Uterus (tissue), 4 donors: ENCODE measurements around the gene NEK6. TPM values are rescaled to one million over a fixed set of nuclear protein-coding genes. Genes with fewer than 3 reads are reported as not detected.

Experiments
- DNase-seq, 2 donors: peaks; one replicate each; pipeline ENCODE4 v3.0.0-alpha.2; 2019 to 2020
- H3K27ac ChIP-seq, 2 donors: fragments of 200-600 bp; sonication (generic); 1 replicate in 1 of 2; 2 replicates in 1 of 2; pipeline ENCODE4 v1.5.1; 2016 to 2018
- H3K27me3 ChIP-seq, 2 donors: fragments of 200-600 bp; sonication (generic); one replicate each; pipeline ENCODE4 v1.5.1; 2018 to 2019; ENCODE audit warnings: control low read depth in 1 of 2
- H3K36me3 ChIP-seq, 2 donors: fragments of 200-600 bp; sonication (generic); one replicate each; pipeline ENCODE4 v1.5.1; 2019; ENCODE audit warnings: control low read depth in 1 of 2
- H3K4me1 ChIP-seq, 2 donors: fragments of 200-600 bp; sonication (generic); one replicate each; pipeline ENCODE4 v1.5.1; 2018 to 2019; ENCODE audit warnings: control low read depth in 1 of 2
- H3K4me3 ChIP-seq, 2 donors: fragments of 200-600 bp; sonication (generic); 1 replicate in 1 of 2; 2 replicates in 1 of 2; pipeline ENCODE4 v1.5.1; 2018 to 2019; ENCODE audit warnings: mild to moderate bottlenecking in 1 of 2
- H3K9me3 ChIP-seq, 2 donors: fragments of 200-600 bp; sonication (generic); one replicate each; pipeline ENCODE4 v1.5.1; 2019; ENCODE audit warnings: control low read depth in 1 of 2
- CTCF ChIP-seq, 4 experiments: fragments of 200-600 bp in 2 of 4; fragments of 450-650 bp in 2 of 4; sonication (generic) in 2 of 4; IDR thresholded peaks; one replicate each; pipeline ENCODE4 v1.5.1; 2016 to 2019; ENCODE audit warnings: antibody characterized with exemption in 4 of 4, mild to moderate bottlenecking in 2 of 4, moderate library complexity in 1 of 4
- POLR2A ChIP-seq, 2 donors: fragments of 450-650 bp; IDR thresholded peaks; one replicate each; pipeline ENCODE4 v1.6.1; 2016; ENCODE audit warnings: antibody characterized with exemption in 2 of 2, mild to moderate bottlenecking in 1 of 2, moderate library complexity in 1 of 2
- intact Hi-C: fragments of 100-400 bp; cut with DNase I; formaldehyde crosslinking; loops from one replicate; pipeline ENCODE4 v1.15.1; 2023; ENCODE audit warnings: low total_unique reads
- total RNA-seq, 4 donors: library from RNA; depleted of rRNA in 3 of 4; stranded (reverse); fragments of >200 nt in 3 of 4; gene quantifications; one replicate each; pipeline versions ENCODE4 v1.1.0 to v1.2.4, GENCODE V29; 2014 to 2023
- donor health status: DM: yes; HTN: yes; CAD: no.

NEK6 gene
- total RNA-seq, 4 donors from 2014 or later: 6.1 to 38.5 (median 34.7) TPM

DNA sequence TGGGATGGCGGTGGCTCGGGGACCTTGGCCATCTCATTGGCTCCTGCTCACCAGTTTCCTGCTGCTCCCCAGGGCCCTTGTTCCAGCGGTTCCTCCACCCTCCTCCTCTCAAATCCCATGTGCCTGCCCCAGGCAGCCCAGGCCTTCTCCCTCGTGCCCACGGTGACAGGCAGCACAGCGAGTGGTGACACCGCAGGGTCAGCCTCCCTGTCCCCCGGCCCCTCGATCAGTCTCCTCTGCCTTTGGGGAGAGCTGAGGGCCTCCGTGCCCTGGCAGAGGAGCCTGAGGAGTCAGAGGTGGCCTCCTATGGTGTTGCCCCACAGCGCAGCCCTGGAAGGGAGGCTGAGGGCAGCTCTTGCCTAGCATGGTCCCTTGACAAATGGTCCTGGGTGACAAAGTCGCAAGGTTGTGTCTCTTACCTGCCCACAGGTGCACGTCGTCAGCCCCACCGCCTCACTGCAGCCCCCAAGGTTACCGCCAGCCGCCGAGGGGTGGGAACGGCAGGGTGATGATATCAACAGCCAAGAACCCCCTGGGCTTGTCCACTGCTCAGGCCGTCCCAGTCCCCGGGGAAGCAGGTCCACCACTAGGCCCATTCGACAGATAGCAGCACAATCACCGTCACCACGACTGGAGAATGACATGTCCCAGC is 49.8 kb downstream of the NEK6 start:
- no peaks in the 10 kb centered on the region for H3K4me1 ChIP-seq
- H3K9me3 ChIP-seq: no peaks in the 10 kb centered on the region
- H3K27me3 ChIP-seq: no peaks in the 10 kb centered on the region
- H3K36me3 ChIP-seq: no peaks in the 10 kb centered on the region
- DNase-seq: no peak
- TF ChIP-seq CTCF (IDR thresholded peaks at IDR 0.05) (no peak), POLR2A (IDR thresholded peaks at IDR 0.05) (no peak)
- H3K27ac ChIP-seq: no peak overlapping the region
- intact Hi-C loops: no loop called here
- no peak overlapping the region for H3K4me3 ChIP-seq

- Histone ChIP-seq H3K27ac (no peak overlapping the region), H3K4me3 (no peak overlapping the region), H3K36me3 (no peaks in the 10 kb centered on the region), H3K9me3 (no peaks in the 10 kb centered on the region), H3K4me1 (no peaks in the 10 kb centered on the region), H3K27me3 (no peaks in the 10 kb centered on the region)
- TF ChIP-seq POLR2A (IDR thresholded peaks at IDR 0.05): no peak
- TF ChIP-seq CTCF (IDR thresholded peaks at IDR 0.05): no peak
- intact Hi-C loops: no loop called here
- DNase-seq: no peak
These were observed 51.1 kb downstream of the NEK6 start for GRCh38 chr9:124308606-124309491.

- Histone ChIP-seq H3K9me3 (no peaks in the 10 kb centered on the region), H3K4me1 (no peaks in the 10 kb centered on the region), H3K27ac (no peak overlapping the region), H3K27me3 (no peaks in the 10 kb centered on the region), H3K36me3 (no peaks in the 10 kb centered on the region), H3K4me3 (no peak overlapping the region)
- intact Hi-C loops: no loop called here
- DNase-seq: peak; percentile 58 to 61
- TF ChIP-seq POLR2A (IDR thresholded peaks at IDR 0.05): no peak
- TF ChIP-seq CTCF (IDR thresholded peaks at IDR 0.05): no peak
These were observed 51.9 kb downstream of the NEK6 start for GRCh38 chr9:124309667-124310084.

DNA sequence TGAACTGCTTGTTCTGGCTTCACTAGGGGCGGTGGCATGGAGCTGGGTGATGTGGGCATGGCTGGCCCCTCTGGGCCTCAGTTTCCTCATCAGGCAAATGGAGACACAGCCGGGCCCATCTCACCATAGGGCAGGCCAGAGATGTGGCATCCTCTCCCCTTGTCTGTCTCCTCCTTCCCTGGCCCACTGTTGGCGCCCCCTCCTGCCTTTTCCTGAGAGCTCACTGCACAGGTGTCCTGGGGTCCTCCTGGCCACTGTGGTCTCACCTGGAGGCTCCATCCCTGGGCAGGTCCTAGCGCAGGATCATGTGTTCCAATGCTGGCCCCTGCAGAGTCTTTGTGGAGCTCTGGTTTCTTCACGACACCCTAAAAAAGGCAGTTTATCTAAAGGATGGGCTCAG is 53.5 kb downstream of the NEK6 start:
- no peak for DNase-seq
- Histone ChIP-seq H3K4me3 (no peak overlapping the region), H3K27ac (no peak overlapping the region), H3K4me1 (no peaks in the 10 kb centered on the region), H3K9me3 (no peaks in the 10 kb centered on the region), H3K36me3 (no peaks in the 10 kb centered on the region), H3K27me3 (no peaks in the 10 kb centered on the region)
- TF ChIP-seq POLR2A (IDR thresholded peaks at IDR 0.05) (no peak), CTCF (IDR thresholded peaks at IDR 0.05) (no peak)
- intact Hi-C loops: no loop called here
